ENCODE results near the gene BROX.

- no peak for TF ChIP-seq ZNF274 (IDR thresholded peaks at IDR 0.05; ENCODE audit: low read depth, low read length)
- TF ChIP-seq YY1 (IDR thresholded peaks at IDR 0.05; ENCODE audit: insufficient read depth, insufficient read length): no peak
Observed at GRCh38 chr1:222767152-222767571, 54.8 kb downstream of the BROX start.

All from NT2/D1 (cell line).